K562 treated with DMSO at 1 percent for 48 hours (cell line): ENCODE results near the gene TAS2R5. TPM values are rescaled to one million over a fixed set of nuclear protein-coding genes. Genes with fewer than 3 reads are reported as not detected.

ENCODE experiments used
- total RNA-seq: library from RNA; unstranded; fragments of 300-600 nt; gene quantifications from 2 replicates; pipeline ENCODE4 v1.2.3, GENCODE V29; 2022; ENCODE audit warnings: low replicate concordance; ENCODE audit errors: extremely low read depth

Gene TAS2R5, protein sequence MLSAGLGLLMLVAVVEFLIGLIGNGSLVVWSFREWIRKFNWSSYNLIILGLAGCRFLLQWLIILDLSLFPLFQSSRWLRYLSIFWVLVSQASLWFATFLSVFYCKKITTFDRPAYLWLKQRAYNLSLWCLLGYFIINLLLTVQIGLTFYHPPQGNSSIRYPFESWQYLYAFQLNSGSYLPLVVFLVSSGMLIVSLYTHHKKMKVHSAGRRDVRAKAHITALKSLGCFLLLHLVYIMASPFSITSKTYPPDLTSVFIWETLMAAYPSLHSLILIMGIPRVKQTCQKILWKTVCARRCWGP
- total RNA-seq: not detected in 2 replicates

DNA sequence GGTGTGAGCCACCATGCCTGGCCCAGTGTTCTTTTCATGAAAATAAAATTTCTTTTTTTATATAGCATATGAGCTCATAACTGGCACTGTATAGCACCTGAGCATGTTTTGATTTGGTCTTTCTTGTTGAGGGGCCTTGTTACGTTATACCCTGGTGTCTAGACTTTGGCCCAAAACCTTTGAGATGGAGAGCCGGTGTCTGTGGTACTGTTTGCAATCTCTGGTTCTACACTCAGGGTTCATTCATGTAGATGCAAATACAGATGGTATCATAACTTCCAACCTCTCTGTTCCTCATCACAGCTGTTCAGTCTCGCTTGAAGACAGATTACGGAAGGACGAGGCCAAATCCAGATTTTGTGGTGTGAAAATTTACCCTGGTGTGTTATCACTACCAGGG lies at the start of gene TAS2R5:
Gene TAS2R5 (plus strand): TSS at position 301 of the 400 bp plus-strand sequence. CDS start 145 bp downstream, outside the sequence.

GRCh38 chr7:141763797-141764196 lies 26.2 kb upstream of the TAS2R5 start, which contains the start of gene TAS2R3:
TAS2R3 (plus strand) TSS chr7:141764097; CDS start chr7:141764159, 62 bp downstream.

GRCh38 chr7:141776374-141776773 lies 13.6 kb upstream of the TAS2R5 start, which contains the start of gene TAS2R4:
TAS2R4 (plus strand) TSS chr7:141776674; CDS start chr7:141778489, 1,815 bp downstream.

Other genes with a start within 250 kb of the TAS2R5 start
- gene AGK, start 238.8 kb upstream of the TAS2R5 start, total RNA-seq: not detected in 2 replicates
- gene DENND11, start 88.1 kb upstream of the TAS2R5 start, total RNA-seq: not detected in 2 replicates
- gene WEE2, start 81.9 kb upstream of the TAS2R5 start, total RNA-seq: not detected in 2 replicates
- not detected in 2 replicates for gene SSBP1, start 51.9 kb upstream of the TAS2R5 start, total RNA-seq
- gene TAS2R3, start 26.1 kb upstream of the TAS2R5 start, total RNA-seq: not detected in 2 replicates
- not detected in 2 replicates for gene TAS2R4, start 13.5 kb upstream of the TAS2R5 start, total RNA-seq
- gene PRSS37, start 51.3 kb downstream of the TAS2R5 start, total RNA-seq: not detected in 2 replicates
- gene OR9A4, start 126.2 kb downstream of the TAS2R5 start, total RNA-seq: not detected in 2 replicates
- not detected in 2 replicates for gene CLEC5A, start 156.8 kb downstream of the TAS2R5 start, total RNA-seq
- gene TAS2R38, start 183.6 kb downstream of the TAS2R5 start, total RNA-seq: not detected in 2 replicates
- gene MGAM, start 205.7 kb downstream of the TAS2R5 start, total RNA-seq: not detected in 2 replicates